ENCODE measurements around the gene PGBD1. TPM values are rescaled to one million over a fixed set of nuclear protein-coding genes. Genes with fewer than 3 reads are reported as not detected.

PGBD1 gene
- total RNA-seq, 1 donor = 5.6 TPM

- no peak overlapping the region for H3K4me3 ChIP-seq (ENCODE audit: low read depth, low read length)
- no peak for TF ChIP-seq CTCF (IDR thresholded peaks at IDR 0.05; ENCODE audit: insufficient read depth, low read depth, low read length)
- no peak for DNase-seq (ENCODE audit: low read depth)
Observed at GRCh38 chr6:28351493-28351925, 70.1 kb downstream of the PGBD1 start.

Small RNA genes lying within 50 kb of the gene (small RNA-seq; reads per million reads assigned to genes)
- gene AL021997.1 (not detected), gene AL021997.2 (not detected)

Other genes starting within 250 kb of the PGBD1 start
- gene ZNF165, start 201.0 kb upstream of the PGBD1 start, total RNA-seq = 0.32 and 0.86 TPM in 2 replicates
- gene ZSCAN16, start 157.0 kb upstream of the PGBD1 start, total RNA-seq = 2.2 and 3.2 TPM in 2 replicates
- gene ZKSCAN8, start 139.7 kb upstream of the PGBD1 start, total RNA-seq = 14.5 and 20.3 TPM in 2 replicates
- gene ZSCAN9, start 56.3 kb upstream of the PGBD1 start, total RNA-seq = 11.7 and 13.9 TPM in 2 replicates
- gene ZKSCAN4, start 29.3 kb upstream of the PGBD1 start, total RNA-seq = 5.2 and 5.5 TPM in 2 replicates
- 0.64 and 1.7 TPM in 2 replicates for gene NKAPL, start 22.3 kb upstream of the PGBD1 start, total RNA-seq
- 8.7 and 21.6 TPM in 2 replicates for gene ZSCAN26, start 14.4 kb upstream of the PGBD1 start, total RNA-seq
- gene ZSCAN31, start 54.6 kb downstream of the PGBD1 start, total RNA-seq = 3.5 and 3.9 TPM in 2 replicates
- gene ZKSCAN3, start 68.4 kb downstream of the PGBD1 start, total RNA-seq = 3.2 and 4.7 TPM in 2 replicates
- 6.9 and 8.1 TPM in 2 replicates for gene ZSCAN12, start 118.2 kb downstream of the PGBD1 start, total RNA-seq
- 4.3 and 9.0 TPM in 2 replicates for gene ZSCAN23, start 161.9 kb downstream of the PGBD1 start, total RNA-seq
- not detected in 2 replicates for gene GPX6, start 234.2 kb downstream of the PGBD1 start, total RNA-seq
- not detected in 2 replicates for gene GPX5, start 244.3 kb downstream of the PGBD1 start, total RNA-seq

Data from fibroblast of villous mesenchyme (primary cell).